B cell (primary cell): ENCODE measurements around the gene TSKU. TPM values are rescaled to one million over a fixed set of nuclear protein-coding genes. Genes with fewer than 3 reads are reported as not detected.

Experiments
- ATAC-seq: fragments of 200-7000 bp; cut with Tn5 transposase; one replicate; pipeline ENCODE4 v1.10.0; 2021; ENCODE audit warnings: low read depth, mild to moderate bottlenecking, moderate number of reproducible peaks, moderate library complexity
- CTCF ChIA-PET: fragments of 350-600 bp; sonication (Branson Sonifier 250); formaldehyde crosslinking; loops from one replicate; lab custom pipeline; 2021; ENCODE audit warnings: antibody characterized with exemption, inconsistent platforms; lab: Charles Lee
- POLR2A ChIA-PET: fragments of 350-600 bp; sonication (Branson Sonifier 250); formaldehyde crosslinking; loops from one replicate; lab custom pipeline; 2021; ENCODE audit warnings: antibody characterized with exemption; lab: Charles Lee
- DNase-seq: peaks from one replicate; pipeline ENCODE4 v3.0.0; 2013
- H2AFZ ChIP-seq: 2 replicates; pipeline ENCODE4 v1.6.1; 2012; ENCODE audit warnings: mild to moderate bottlenecking, low read depth, low read length; ENCODE audit not compliant: insufficient read depth, poor library complexity, severe bottlenecking
- H3K27ac ChIP-seq, 2 donors: 1 replicate in 1 of 2; 2 replicates in 1 of 2; pipeline ENCODE4 v1.5.1; 2012 to 2013; ENCODE audit warnings: low read length in 2 of 2, mild to moderate bottlenecking in 2 of 2, moderate library complexity in 1 of 2
- H3K27me3 ChIP-seq, 4 experiments: fragments of 200-600 bp in 1 of 4; sonication (generic) in 1 of 4; replicated peaks in 1 of 4; 1 replicate in 2 of 4; 2 replicates in 2 of 4; pipeline versions ENCODE4 v1.6.1 to v1.7.0; 2013 to 2016; ENCODE audit warnings: low read length in 3 of 4, mild to moderate bottlenecking in 2 of 4, mixed read lengths in 1 of 4, moderate library complexity in 1 of 4; ENCODE audit not compliant: insufficient read depth in 4 of 4, control insufficient read depth in 3 of 4; ENCODE audit errors: control extremely low read depth in 1 of 4
- H3K36me3 ChIP-seq, 2 experiments: replicated peaks in 1 of 2; 1 replicate in 1 of 2; 2 replicates in 1 of 2; pipeline versions ENCODE4 v1.6.1 to v1.7.1; 2013; ENCODE audit warnings: low read length in 1 of 2; ENCODE audit not compliant: insufficient read depth in 2 of 2, control insufficient read depth in 1 of 2; ENCODE audit errors: control extremely low read depth in 1 of 2, extremely low read depth in 1 of 2
- H3K4me1 ChIP-seq, 2 donors: fragments of 200-600 bp in 1 of 2; sonication (generic) in 1 of 2; 1 replicate in 1 of 2; 2 replicates in 1 of 2; pipeline versions ENCODE4 v1.5.1 to v1.6.1; 2013 to 2017; ENCODE audit warnings: low read length in 2 of 2; ENCODE audit not compliant: control insufficient read depth in 2 of 2, insufficient read depth in 2 of 2
- H3K4me2 ChIP-seq: replicated peaks from 2 replicates; pipeline ENCODE3; 2012; ENCODE audit warnings: mild to moderate bottlenecking, low read depth, low read length; ENCODE audit not compliant: poor library complexity, severe bottlenecking
- H3K4me3 ChIP-seq, 5 experiments: fragments of 200-600 bp in 1 of 5; sonication (generic) in 1 of 5; 1 replicate in 3 of 5; 2 replicates in 2 of 5; pipeline versions ENCODE4 v1.5.1 to v1.7.0; 2011 to 2016; ENCODE audit warnings: low read length in 4 of 5, mild to moderate bottlenecking in 4 of 5, low read depth in 2 of 5, control low read depth in 1 of 5, moderate library complexity in 1 of 5; ENCODE audit not compliant: insufficient read depth in 1 of 5; ENCODE audit errors: control extremely low read depth in 1 of 5, extremely low read depth in 1 of 5
- H3K79me2 ChIP-seq: fragments of 200-600 bp; sonication (generic); one replicate; pipeline ENCODE4 v1.6.0; 2016; ENCODE audit warnings: low read length; ENCODE audit not compliant: control insufficient read depth, insufficient read depth
- H3K9ac ChIP-seq: fragments of 200-600 bp; sonication (generic); 2 replicates; pipeline ENCODE4 v1.6.1; 2017; ENCODE audit warnings: mild to moderate bottlenecking, low read length, moderate library complexity
- H3K9me3 ChIP-seq, 3 donors: one replicate each; pipeline versions ENCODE4 v1.6.1 to v1.7.1; 2013; ENCODE audit warnings: low read length in 2 of 3; ENCODE audit not compliant: control insufficient read depth in 2 of 3, insufficient read depth in 1 of 3; ENCODE audit errors: control extremely low read depth in 1 of 3
- H4K20me1 ChIP-seq: 2 replicates; pipeline ENCODE4 v1.6.0; 2012; ENCODE audit warnings: mild to moderate bottlenecking, low read length; ENCODE audit not compliant: insufficient read depth, control insufficient read depth, poor library complexity, severe bottlenecking
- H3K27ac Mint-ChIP-seq: one replicate; pipeline ENCODE4 v1.8.0; 2021; ENCODE audit warnings: mixed read lengths
- H3K27me3 Mint-ChIP-seq: one replicate; pipeline ENCODE4 v1.8.0; 2021; ENCODE audit warnings: mixed read lengths
- H3K4me1 Mint-ChIP-seq: one replicate; pipeline ENCODE4 v1.8.0; 2021; ENCODE audit warnings: mixed read lengths
- H3K4me3 Mint-ChIP-seq: one replicate; pipeline ENCODE4 v1.8.0; 2021; ENCODE audit warnings: mixed read lengths
- H3K9me3 Mint-ChIP-seq: one replicate; pipeline ENCODE4 v1.8.0; 2022; ENCODE audit warnings: mixed read lengths; ENCODE audit not compliant: insufficient read depth
- EZH2 ChIP-seq: IDR thresholded peaks from 2 replicates; pipeline ENCODE4 v1.6.1; 2012; ENCODE audit warnings: borderline replicate concordance, low read depth, mild to moderate bottlenecking, moderate library complexity, low read length; ENCODE audit not compliant: insufficient read depth, poor library complexity, severe bottlenecking
- WGBS: methylation state at CpG from one replicate; pipeline ENCODE4 v1.1.5; 2013; ENCODE audit warnings: missing lambda C conversion rate; ENCODE audit not compliant: insufficient coverage; 5-methylcytosine and 5-hydroxymethylcytosine counted together
- intact Hi-C: fragments of 100-400 bp; cut with micrococcal nuclease; formaldehyde crosslinking; loops from one replicate; pipeline ENCODE4 v1.10.0; 2022
- polyA plus RNA-seq: library from polyadenylated mRNA; depleted of rRNA; stranded (reverse); fragments of >200 nt; gene quantifications from 2 replicates; pipeline ENCODE4 v1.2.3, GENCODE V29; 2012
- total RNA-seq, 2 donors: library from RNA; stranded (reverse); fragments of 120-200 nt in 1 of 2; gene quantifications; 1 replicate in 1 of 2; 2 replicates in 1 of 2; pipeline versions ENCODE4 v1.2.3 to v1.2.4, GENCODE V29; 2013 to 2022
- TF ChIP-seq, protein P1 (sequence below): fragments of 200-600 bp; IDR thresholded peaks from one replicate; pipeline ENCODE4 v1.8.0; 2022; ENCODE audit warnings: antibody characterized with exemption, mild to moderate bottlenecking

The TSKU gene
- total and polyA plus RNA-seq, 2 donors (not counting 1 experiment from before 2014, with no cell fraction given) = not detected

DNA sequence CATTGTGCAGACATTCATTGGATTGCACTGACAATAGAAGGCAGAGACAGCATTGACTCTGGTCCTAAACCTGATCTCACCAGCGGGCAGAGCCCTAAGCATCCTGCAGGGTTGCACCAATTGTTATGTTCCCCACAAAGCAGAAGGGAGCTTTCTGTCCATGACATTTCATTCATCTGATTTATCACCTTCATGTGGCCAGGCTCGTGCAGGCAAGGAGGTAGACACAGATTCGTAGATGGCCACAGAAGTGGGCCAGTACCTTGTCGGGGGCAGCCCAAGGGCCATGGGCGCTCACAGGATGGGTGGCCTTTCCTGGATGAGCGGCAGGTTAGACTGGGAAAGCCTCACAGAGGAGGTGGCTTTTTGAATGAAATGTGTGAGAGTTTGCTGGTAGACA, 2.9 kb downstream of the TSKU start:
- Histone ChIP-seq H4K20me1 (no peaks in the 10 kb centered on the region), H3K4me1 (peaks cover 16 to 17% of the 10 kb centered on the region in 2 donors), H3K27ac (no peak overlapping the region), H3K9ac (no peak overlapping the region), H3K36me3 (no peaks in the 10 kb centered on the region), H2AFZ (no peak overlapping the region), H3K79me2 (no peaks in the 10 kb centered on the region), H3K4me2 (no peak overlapping the region), H3K9me3 (no peaks in the 10 kb centered on the region), H3K27me3 (peaks cover 0 to 41% (median 19%) of the 10 kb centered on the region in 4 experiments), H3K4me3 (no peak overlapping the region)
- Mint-ChIP-seq H3K4me3 (no peak overlapping the region), H3K9me3 (no peaks in the 10 kb centered on the region), H3K27ac (no peak overlapping the region), H3K4me1 (peaks cover 7% of the 10 kb centered on the region), H3K27me3 (peaks cover 34% of the 10 kb centered on the region)
- CTCF ChIA-PET = no interaction called here
- no peak for TF ChIP-seq EZH2
- TF ChIP-seq, protein P1, sequence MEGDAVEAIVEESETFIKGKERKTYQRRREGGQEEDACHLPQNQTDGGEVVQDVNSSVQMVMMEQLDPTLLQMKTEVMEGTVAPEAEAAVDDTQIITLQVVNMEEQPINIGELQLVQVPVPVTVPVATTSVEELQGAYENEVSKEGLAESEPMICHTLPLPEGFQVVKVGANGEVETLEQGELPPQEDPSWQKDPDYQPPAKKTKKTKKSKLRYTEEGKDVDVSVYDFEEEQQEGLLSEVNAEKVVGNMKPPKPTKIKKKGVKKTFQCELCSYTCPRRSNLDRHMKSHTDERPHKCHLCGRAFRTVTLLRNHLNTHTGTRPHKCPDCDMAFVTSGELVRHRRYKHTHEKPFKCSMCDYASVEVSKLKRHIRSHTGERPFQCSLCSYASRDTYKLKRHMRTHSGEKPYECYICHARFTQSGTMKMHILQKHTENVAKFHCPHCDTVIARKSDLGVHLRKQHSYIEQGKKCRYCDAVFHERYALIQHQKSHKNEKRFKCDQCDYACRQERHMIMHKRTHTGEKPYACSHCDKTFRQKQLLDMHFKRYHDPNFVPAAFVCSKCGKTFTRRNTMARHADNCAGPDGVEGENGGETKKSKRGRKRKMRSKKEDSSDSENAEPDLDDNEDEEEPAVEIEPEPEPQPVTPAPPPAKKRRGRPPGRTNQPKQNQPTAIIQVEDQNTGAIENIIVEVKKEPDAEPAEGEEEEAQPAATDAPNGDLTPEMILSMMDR = no peak
- POLR2A ChIA-PET = no interaction called here
- ATAC-seq (no peak), DNase-seq (no peak)
- intact Hi-C loops = no loop called here
- 90% methylated on average over 6 of the region's 6 CpGs for WGBS

DNA sequence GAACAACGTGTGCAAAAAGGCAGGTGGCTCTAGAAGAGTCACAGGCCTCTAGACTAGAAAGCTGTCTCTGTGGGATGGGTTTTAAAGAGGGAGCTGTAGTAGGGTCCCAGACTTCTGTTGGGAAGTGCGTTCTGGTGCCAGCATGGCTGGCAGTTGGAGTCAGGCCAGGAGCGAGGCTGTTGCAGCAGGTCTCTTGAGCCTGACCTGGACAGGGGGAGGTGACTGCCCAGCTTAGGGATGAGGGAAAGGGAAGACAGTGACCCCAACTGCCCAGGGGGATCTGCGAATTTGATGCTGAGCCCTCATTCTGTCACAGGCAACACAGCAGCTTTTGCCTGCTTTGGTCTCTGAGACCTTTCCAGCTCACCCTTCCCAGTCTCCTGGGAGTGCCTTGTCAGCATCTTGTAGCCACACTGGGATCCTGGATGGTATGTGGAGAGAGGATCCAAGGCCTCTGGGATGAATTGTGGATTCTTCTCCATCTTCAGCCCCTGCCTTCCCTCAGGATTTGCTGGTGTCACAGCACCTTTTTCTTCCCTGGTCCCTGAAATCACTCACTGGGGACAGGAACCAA, 3.4 kb downstream of the TSKU start:
- Histone ChIP-seq H3K9ac (no peak overlapping the region), H3K27ac (no peak overlapping the region), H3K27me3 (peaks cover 0 to 40% (median 18%) of the 10 kb centered on the region in 4 experiments), H3K4me3 (no peak overlapping the region), H3K36me3 (no peaks in the 10 kb centered on the region), H4K20me1 (no peaks in the 10 kb centered on the region), H3K9me3 (no peaks in the 10 kb centered on the region), H2AFZ (no peak overlapping the region), H3K4me2 (no peak overlapping the region), H3K4me1 (peaks cover 16 to 17% of the 10 kb centered on the region in 2 donors), H3K79me2 (no peaks in the 10 kb centered on the region)
- Mint-ChIP-seq H3K4me1 (peaks cover 7% of the 10 kb centered on the region), H3K4me3 (no peak overlapping the region), H3K9me3 (no peaks in the 10 kb centered on the region), H3K27ac (no peak overlapping the region), H3K27me3 (peaks cover 31% of the 10 kb centered on the region)
- 83% methylated on average over 4 of the region's 4 CpGs for WGBS
- TF ChIP-seq, protein P1 = no peak
- no peak for TF ChIP-seq EZH2
- DNase-seq = no peak
- intact Hi-C loops = no loop called here
- CTCF ChIA-PET = no interaction called here
- POLR2A ChIA-PET = no interaction called here
- ATAC-seq = no peak
